GM18517 (cell line): ENCODE measurements around the gene MIA2.
"Not testable (repeated sequence)": the region's sequence is repeated elsewhere in the genome, so short reads cannot be mapped to it uniquely, and the experiment has no call there.

ENCODE experiments used
- ATAC-seq: cut with Tn5 transposase; IDR thresholded peaks from one replicate; pipeline ENCODE4 v1.9.1; 2021; ENCODE audit warnings: mild to moderate bottlenecking, moderate library complexity; ENCODE audit not compliant: unreplicated experiment

MIA2 gene

GRCh38 chr14:39266525-39266870 is 32.8 kb downstream of the MIA2 start:
- peak; percentile 45 for ATAC-seq

- peak; percentile 66 for ATAC-seq
Observed at GRCh38 chr14:39266871-39267607, 33.3 kb downstream of the MIA2 start.

- ATAC-seq, result peak; percentile 12
Observed at GRCh38 chr14:39267608-39268005, 33.9 kb downstream of the MIA2 start.

- ATAC-seq, result no peak
Observed at GRCh38 chr14:39268393-39268792, 34.7 kb downstream of the MIA2 start.

GRCh38 chr14:39272918-39273317 is 39.2 kb downstream of the MIA2 start:
- no peak for ATAC-seq

- ATAC-seq, result no peak
Observed at GRCh38 chr14:39275395-39275794, 41.7 kb downstream of the MIA2 start.

GRCh38 chr14:39276005-39276404 is 42.3 kb downstream of the MIA2 start:
- ATAC-seq, result no peak

GRCh38 chr14:39276579-39277114 is 42.9 kb downstream of the MIA2 start:
- no peak for ATAC-seq

GRCh38 chr14:39279515-39279914 is 45.8 kb downstream of the MIA2 start:
- ATAC-seq, result no peak

GRCh38 chr14:39280678-39281077 is 47.0 kb downstream of the MIA2 start:
- not testable (repeated sequence) for ATAC-seq

- no peak for ATAC-seq
Observed at GRCh38 chr14:39289523-39289922, 55.8 kb downstream of the MIA2 start.

GRCh38 chr14:39291701-39292100 is 58.0 kb downstream of the MIA2 start:
- no peak for ATAC-seq

- no peak for ATAC-seq
Observed at GRCh38 chr14:39293629-39294028, 59.9 kb downstream of the MIA2 start.

GRCh38 chr14:39300389-39300788 is 66.7 kb downstream of the MIA2 start:
- ATAC-seq, result not testable (repeated sequence)

- ATAC-seq, result no peak
Observed at GRCh38 chr14:39302124-39302810, 68.6 kb downstream of the MIA2 start.

- no peak for ATAC-seq
Observed at GRCh38 chr14:39303115-39303514, 69.4 kb downstream of the MIA2 start.

GRCh38 chr14:39307815-39308214 is 74.1 kb downstream of the MIA2 start:
- no peak for ATAC-seq

- ATAC-seq, result no peak
Observed at GRCh38 chr14:39310051-39310450, 76.3 kb downstream of the MIA2 start.

GRCh38 chr14:39315859-39316444 is 82.2 kb downstream of the MIA2 start:
- ATAC-seq, result no peak

- no peak for ATAC-seq
Observed at GRCh38 chr14:39316830-39317553, 83.3 kb downstream of the MIA2 start.

- no peak for ATAC-seq
Observed at GRCh38 chr14:39318574-39318973, 84.9 kb downstream of the MIA2 start.
